HG03159 (cell line): ENCODE results near the gene AFDN.
"Not testable (repeated sequence)": the region's sequence is repeated elsewhere in the genome, so short reads cannot be mapped to it uniquely, and the experiment has no call there.

Experiments used
- ATAC-seq: cut with Tn5 transposase; IDR thresholded peaks from one replicate; pipeline ENCODE4 v1.9.1; 2021; ENCODE audit warnings: mild to moderate bottlenecking, moderate library complexity; ENCODE audit not compliant: unreplicated experiment

The AFDN gene

GRCh38 chr6:167996424-167997199 lies 169.9 kb downstream of the AFDN start:
- no peak for ATAC-seq

- no peak for ATAC-seq
Observed at GRCh38 chr6:167997642-167998041, 170.9 kb downstream of the AFDN start, which contains the start of gene KIF25. KIF25 (plus strand) TSS chr6:167997671; CDS start chr6:168029586, 31,915 bp downstream.

GRCh38 chr6:167998215-167998614 lies 171.5 kb downstream of the AFDN start:
- no peak for ATAC-seq

- no peak for ATAC-seq
Observed at GRCh38 chr6:168000198-168001028, 173.7 kb downstream of the AFDN start.

- no peak for ATAC-seq
Observed at GRCh38 chr6:168001029-168001332, 174.3 kb downstream of the AFDN start.

- ATAC-seq = not testable (repeated sequence)
Observed at GRCh38 chr6:168001514-168001913, 174.8 kb downstream of the AFDN start.

- no peak for ATAC-seq
Observed at GRCh38 chr6:168002804-168003203, 176.1 kb downstream of the AFDN start.

GRCh38 chr6:168004023-168004422 lies 177.3 kb downstream of the AFDN start:
- ATAC-seq = no peak

- no peak for ATAC-seq
Observed at GRCh38 chr6:168004945-168005344, 178.2 kb downstream of the AFDN start.

GRCh38 chr6:168005796-168006195 lies 179.1 kb downstream of the AFDN start:
- no peak for ATAC-seq

- no peak for ATAC-seq
Observed at GRCh38 chr6:168007592-168008338, 181.1 kb downstream of the AFDN start.

GRCh38 chr6:168009331-168009730 lies 182.6 kb downstream of the AFDN start:
- no peak for ATAC-seq

- no peak for ATAC-seq
Observed at GRCh38 chr6:168011291-168011690, 184.6 kb downstream of the AFDN start.

- ATAC-seq = no peak
Observed at GRCh38 chr6:168012431-168013249, 185.9 kb downstream of the AFDN start.

GRCh38 chr6:168013250-168013915 lies 186.7 kb downstream of the AFDN start:
- no peak for ATAC-seq

GRCh38 chr6:168014428-168014827 lies 187.7 kb downstream of the AFDN start:
- no peak for ATAC-seq

GRCh38 chr6:168015009-168015408 lies 188.3 kb downstream of the AFDN start:
- no peak for ATAC-seq

- ATAC-seq = no peak
Observed at GRCh38 chr6:168015482-168016175, 188.9 kb downstream of the AFDN start.

GRCh38 chr6:168016176-168016620 lies 189.5 kb downstream of the AFDN start:
- ATAC-seq = no peak
